Measurements from ENCODE around the gene HSPA2.
"Not testable (repeated sequence)": the region's sequence is repeated elsewhere in the genome, so short reads cannot be mapped to it uniquely, and the experiment has no call there.

HSPA2 gene

DNA sequence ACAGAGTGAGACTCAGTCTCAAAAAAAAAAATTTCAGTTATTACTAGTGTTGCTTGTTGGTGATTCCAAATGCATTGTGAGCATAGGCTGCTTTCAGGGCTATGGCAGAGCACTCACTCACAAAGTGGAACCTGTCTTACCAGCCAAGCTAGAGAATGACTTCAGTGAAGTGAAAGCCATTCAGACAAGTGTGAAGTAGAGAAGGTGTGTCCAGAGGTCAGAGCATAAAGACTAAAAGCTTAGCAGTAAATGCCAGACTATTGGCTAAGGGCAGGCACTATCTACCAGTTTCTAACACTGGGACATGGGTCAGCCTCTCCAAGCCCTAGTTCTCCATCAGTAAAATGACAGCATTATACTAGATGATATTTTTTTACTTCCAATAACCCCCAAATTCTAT, 21.9 kb downstream of the HSPA2 start:
- no peak for DNase-seq (ENCODE audit: low read depth)

DNA sequence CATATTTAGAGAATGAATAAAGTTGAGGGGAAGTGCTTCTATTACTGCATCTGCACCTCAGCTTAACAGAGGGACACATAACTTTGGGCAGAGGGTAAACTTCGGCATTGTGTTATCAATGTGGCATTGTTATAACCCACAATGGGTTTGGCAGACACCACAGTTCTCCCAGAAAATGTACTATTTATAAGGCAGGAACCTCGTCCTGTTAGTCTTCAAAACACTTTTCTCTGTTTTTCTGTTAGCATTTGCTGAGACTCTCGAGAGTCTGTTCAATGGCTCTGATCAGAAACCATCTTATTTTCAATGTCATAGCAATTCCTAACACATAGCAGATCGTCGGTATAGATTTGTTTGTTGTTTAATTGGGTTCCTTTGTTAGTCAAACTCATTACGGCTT, 23.2 kb downstream of the HSPA2 start:
- no peak for DNase-seq (ENCODE audit: low read depth)

DNA sequence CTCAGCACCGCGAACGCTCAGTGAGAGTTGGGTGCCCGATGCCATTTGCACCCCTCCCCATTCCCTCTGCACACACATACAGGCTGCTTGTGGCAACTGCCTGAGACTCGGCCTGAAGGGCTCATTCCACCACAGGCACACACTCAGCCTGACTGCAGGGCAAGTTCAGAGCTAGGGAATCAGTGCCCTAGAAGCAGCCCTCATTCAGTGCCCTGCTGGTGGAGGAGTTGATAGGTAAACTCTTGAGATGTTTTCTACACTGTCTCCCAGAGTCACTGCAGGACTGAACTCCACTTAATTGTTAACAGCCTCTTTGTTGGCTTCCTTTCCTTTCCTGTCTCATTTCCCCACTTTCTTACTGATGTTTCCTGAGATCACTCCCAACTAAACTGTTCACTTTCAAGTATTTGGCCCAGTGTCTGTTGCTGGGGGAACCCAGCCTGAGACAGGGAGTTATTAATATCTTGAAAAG, 26.1 kb downstream of the HSPA2 start:
- no peak for DNase-seq (ENCODE audit: low read depth)

DNA sequence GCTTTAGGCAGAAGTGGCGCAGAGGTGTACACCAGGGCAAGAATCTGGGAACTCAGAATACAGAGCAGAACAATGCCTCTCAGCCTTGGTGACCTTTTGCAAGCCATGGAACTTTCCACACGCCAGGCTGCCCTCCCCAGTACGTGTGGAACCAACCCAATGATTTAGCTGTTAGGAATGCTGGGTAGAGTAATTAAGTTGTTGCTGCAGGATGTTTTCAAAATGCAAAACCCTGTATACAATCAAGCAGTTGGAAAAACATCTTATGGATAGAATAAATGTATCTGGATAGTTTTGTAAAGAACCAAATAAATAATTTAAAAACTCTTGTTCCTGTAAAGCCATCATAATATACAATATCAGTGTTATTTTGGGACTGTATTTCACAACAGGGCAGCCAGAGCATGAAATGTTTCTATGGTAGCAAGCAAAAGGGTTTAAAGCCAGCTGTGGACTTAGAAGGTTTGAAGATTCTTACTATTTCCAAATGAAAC, 28.6 kb downstream of the HSPA2 start:
- no peak for DNase-seq (ENCODE audit: low read depth)

DNA sequence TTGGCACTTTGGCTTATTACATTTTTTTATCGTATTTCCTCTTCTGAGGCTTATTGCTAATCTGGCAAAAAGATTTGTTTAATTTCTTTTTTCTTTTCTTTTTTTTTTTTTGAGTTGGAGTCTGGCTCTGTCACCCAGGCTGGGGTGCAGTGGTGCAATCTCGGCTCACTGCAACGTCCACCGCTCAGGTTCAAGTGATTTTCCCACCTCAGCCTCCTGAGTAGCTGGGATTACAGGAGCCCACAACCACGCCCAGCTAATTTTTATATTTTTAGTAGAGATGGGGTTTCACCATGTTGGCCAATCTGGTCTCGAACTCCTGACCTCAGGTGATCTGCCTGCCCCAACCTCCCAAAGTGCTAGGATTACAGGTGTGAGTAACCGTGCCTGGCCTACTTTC, 29.1 kb downstream of the HSPA2 start:
- DNase-seq (ENCODE audit: low read depth) = not testable (repeated sequence)

DNA sequence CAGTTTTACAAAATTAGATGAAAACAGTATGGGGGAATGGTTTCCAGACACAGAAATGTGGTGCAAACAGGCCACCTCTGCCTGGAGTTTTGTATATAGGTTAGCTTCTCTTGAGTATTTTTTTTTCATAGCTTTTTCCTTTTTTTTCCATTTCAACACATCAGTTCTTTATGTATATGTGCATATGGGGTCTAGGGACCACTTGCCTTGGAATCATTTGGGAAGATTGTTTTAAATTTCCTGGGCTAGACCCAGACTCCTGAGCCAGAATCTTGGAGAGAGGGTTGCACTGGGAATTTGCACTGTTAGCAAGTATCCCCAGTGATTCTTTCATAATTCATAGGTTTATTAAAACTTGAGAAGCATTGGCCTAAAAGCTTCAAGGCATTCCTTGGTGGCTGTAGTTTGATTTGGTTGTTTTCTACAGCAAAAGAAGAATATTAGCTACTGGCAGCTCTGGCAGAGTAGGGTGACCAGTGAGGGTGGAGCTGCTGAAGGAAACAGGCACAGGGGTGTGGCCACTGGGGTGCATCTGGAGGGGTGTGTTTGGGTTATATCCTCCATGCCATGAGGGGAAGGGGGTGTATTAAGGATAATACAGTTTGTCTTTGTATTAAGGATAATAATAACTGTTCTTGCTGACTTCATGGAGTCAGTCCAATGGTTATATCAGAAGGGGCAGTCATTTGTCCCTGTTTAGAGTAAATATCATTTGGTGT, 32.0 kb downstream of the HSPA2 start:
- no peak for DNase-seq (ENCODE audit: low read depth)

DNA sequence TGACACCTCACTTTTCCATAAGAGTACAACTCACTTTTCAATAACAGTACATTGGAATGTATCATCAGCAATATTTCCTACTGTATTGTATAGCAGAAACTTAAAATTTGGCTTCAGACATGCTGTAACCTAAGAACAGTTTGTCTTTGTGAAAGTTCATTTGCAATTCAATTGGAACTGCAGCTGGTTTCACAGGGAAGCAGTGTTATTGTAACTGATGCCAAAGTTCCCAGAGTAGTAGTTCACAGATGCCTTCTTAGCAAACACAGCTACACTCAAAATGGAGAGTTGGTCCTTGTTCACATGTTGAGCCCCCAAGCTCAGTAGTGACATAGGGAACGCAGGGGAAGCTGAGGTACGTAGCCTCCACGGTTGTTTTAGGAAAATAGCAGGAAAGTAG, 32.6 kb downstream of the HSPA2 start:
- DNase-seq (ENCODE audit: low read depth) = no peak

DNA sequence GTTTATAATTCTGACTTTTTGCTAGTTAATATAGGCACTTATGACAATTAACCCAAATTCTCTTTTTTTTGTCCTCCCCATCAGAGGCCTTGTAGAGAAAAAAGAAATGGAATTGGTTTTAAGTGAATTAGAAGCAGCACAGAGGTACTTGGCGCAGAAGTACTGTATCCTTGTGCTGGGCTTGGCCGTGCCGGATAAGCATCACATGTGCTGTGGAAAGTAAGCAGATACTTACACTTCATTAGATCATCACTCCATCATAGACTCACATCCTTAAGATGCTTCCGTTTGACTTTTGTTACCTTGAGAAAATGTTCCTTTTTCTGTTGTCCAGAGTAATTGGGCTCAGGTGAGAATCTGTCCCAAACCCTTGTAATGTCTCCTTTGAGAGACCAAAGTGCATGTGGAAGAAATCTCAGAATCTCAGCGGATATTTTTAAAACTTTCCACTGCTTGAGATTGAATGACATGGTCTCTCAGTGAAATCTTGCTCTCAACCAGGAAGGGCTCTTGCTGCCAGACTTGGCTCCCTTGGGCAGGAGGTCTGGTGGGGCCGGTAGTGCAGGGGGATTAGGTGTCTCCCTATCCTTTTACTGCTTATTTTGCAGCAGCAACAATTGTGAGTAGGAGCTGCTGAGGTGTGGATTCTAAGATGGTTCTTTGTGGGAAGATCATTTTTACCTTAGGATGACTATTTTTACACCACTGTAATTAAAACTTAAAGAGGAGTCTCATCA, 34.0 kb downstream of the HSPA2 start:
- no peak for DNase-seq (ENCODE audit: low read depth)

DNA sequence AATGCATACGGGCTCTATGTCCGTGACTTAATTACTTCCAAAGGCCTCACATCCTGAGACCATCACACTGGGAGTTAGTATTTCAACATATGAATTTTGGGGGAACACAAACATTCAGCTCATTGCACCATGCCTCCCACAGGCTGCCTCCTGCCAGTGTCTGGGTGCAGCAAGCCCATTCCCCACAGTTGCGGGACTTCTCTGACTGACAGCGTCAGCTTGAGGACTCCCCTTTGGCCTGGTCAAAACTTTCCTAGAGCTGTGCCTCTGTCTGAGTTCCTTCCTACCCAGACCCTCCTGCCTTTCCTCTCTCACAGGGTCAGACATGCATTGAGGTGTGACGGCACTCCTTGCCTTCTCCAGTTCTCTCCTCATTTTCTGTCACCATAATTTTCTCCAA, 36.7 kb downstream of the HSPA2 start:
- no peak for DNase-seq (ENCODE audit: low read depth)

DNA sequence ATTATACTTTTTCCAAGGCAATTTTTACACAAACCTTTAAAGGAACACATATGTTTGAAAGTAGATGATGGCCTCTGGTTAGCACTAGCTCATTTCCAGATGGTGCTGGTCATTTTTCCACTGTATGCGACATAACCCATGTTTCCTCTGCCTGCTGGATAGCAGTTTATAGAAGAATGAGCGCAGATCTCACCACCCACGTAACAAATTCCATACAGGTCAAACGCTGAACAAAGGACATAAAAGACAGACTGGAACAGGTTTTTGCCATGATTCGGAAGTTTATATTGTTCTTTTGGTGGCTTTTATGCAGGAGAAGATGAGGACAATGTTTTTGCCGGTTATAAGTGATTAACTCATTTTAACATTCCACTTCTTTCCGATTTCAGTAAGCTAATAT, 39.9 kb downstream of the HSPA2 start:
- DNase-seq (ENCODE audit: low read depth) = no peak

DNA sequence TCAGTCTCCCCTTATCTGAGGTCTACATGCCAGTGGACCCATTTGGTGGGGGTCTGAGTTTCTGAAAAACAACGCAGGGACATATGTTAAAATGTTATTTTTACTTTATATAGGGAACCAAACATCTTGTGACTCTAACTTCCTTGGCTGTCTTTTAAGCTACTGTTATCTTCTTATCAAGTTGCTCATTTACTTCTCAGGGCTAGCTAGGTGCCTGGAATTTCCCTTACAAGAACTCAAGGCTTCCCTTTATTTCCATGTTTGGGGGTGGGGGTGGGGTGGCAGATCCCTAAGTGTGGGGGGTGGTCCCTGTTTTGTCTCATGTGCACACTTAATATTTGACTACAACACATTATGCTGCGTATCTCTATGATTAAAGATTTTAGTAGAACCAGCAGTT, 40.8 kb downstream of the HSPA2 start:
- no peak for DNase-seq (ENCODE audit: low read depth)

DNA sequence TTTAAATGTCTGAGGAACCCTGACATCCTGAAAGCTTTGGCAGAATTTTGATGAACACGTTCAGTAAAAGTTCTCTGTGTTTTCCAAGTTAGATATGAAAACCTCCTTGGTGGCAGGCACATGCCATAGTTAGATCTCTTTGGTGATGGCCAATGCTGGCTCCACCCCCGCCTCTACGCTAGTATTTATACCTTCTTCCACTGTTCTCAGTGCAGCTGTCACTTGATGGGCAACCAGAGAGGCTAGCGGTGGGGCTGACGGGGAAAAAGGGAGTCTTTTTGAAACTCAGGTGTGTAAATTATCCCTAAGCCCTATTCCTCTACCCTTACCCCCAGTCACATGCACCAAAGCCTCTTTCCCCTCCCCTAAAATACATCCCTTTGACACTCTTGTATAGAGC, 41.3 kb downstream of the HSPA2 start:
- no peak for DNase-seq (ENCODE audit: low read depth)

DNA sequence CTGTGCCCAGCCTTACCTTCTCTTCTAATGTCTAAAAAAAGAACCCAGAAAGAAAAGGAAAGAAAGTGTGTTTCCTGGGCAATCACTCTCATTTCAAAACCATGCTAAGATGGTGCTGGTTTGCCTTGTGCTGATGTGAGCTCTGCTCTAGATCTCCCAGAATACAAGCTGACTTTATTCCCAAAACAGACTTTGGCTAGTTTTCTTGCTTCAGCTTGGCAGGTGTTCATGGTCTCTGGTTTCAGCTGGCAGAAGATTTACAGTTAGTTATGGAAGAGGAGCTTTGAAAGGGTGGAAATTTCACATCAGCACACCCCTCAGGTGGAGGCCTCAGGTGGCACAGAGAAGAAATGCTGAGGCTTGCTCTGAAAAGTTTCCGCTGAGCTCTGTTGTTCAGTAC, 43.6 kb downstream of the HSPA2 start:
- no peak for DNase-seq (ENCODE audit: low read depth)

DNA sequence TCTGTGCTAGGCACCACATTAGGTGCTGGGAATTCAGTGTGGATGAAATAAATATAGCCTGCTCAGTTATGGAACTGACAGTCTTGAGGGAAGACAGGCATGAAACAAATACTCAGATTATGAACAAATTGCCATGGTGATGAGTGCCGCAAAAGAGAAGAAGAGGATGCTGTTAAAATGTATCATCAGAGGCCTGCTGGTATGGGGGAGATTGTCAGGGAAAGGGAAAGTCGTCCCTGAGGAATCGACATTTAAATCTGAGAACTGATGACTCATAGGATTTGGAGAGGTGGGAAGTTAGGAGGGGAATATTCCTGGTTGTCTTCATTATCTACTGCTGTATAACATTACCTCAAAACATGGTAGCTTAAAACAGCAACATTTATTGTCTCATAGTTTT, 51.3 kb downstream of the HSPA2 start:
- no peak for DNase-seq (ENCODE audit: low read depth)

All from CMK (cell line).